Measurements from ENCODE around the gene PRDM16. TPM values are rescaled to one million over a fixed set of nuclear protein-coding genes. Genes with fewer than 3 reads are reported as not detected.

PRDM16 gene
- polyA plus RNA-seq, 3 donors = not detected

- peaks cover 11 to 24% (median 21%) of the 10 kb centered on the region in 3 donors for H3K27me3 Mint-ChIP-seq (ENCODE audit: low read depth in 3 of 3)
- H3K9me3 ChIP-seq (replicated peaks in 1 of 2; ENCODE audit: control insufficient read depth in 1 of 2, insufficient read depth in 1 of 2, low read length in 2 of 2) = no peaks in the 10 kb centered on the region
- DNase-seq = no peak
- H3K4me2 ChIP-seq (replicated peaks; ENCODE audit: extremely low read depth, low read length, poor library complexity, severe bottlenecking) = no peak overlapping the region
- no peaks in the 10 kb centered on the region for H3K79me2 ChIP-seq (ENCODE audit: insufficient read depth, low read length)
- no peaks in the 10 kb centered on the region for H3K36me3 Mint-ChIP-seq
- H3K36me3 ChIP-seq (replicated peaks in 1 of 2; ENCODE audit: control insufficient read depth in 1 of 2, insufficient read depth in 2 of 2, low read length in 2 of 2) = no peaks in the 10 kb centered on the region
- 77% methylated on average over 26 of the region's 34 CpGs for WGBS (ENCODE audit: insufficient coverage)
- H3K4me1 ChIP-seq (ENCODE audit: control insufficient read depth in 1 of 2, insufficient read depth in 2 of 2, low read length in 2 of 2) = peaks cover 39 to 41% of the 10 kb centered on the region in 2 donors
- TF ChIP-seq CTCF (IDR thresholded peaks at IDR 0.05) = no peak
- H2AFZ ChIP-seq (ENCODE audit: insufficient read depth, low read depth, low read length, poor library complexity, severe bottlenecking) = no peak overlapping the region
- H3K4me3 Mint-ChIP-seq = no peak overlapping the region
- no peak overlapping the region for H3K9ac ChIP-seq (ENCODE audit: insufficient read depth, low read length, poor library complexity, severe bottlenecking)
- H3K27ac Mint-ChIP-seq = peak overlapping the region in 2 of 7 donors; percentile 40 to 46
- peaks cover 0 to 8% of the 10 kb centered on the region in 2 donors for H3K27me3 ChIP-seq (ENCODE audit: control insufficient read depth in 2 of 2, insufficient read depth in 2 of 2, low read length in 2 of 2)
- H3K9me3 Mint-ChIP-seq = peaks cover 0 to 2% (median 0%) of the 10 kb centered on the region in 7 donors
- intact Hi-C loops (cut with micrococcal nuclease) = no loop called here
- H3K4me3 ChIP-seq (replicated peaks in 1 of 3; ENCODE audit: low read depth in 2 of 3, low read length in 3 of 3) = no peak overlapping the region
- H3K27ac ChIP-seq (ENCODE audit: low read depth in 1 of 2, low read length in 2 of 2) = no peak overlapping the region
- no peaks in the 10 kb centered on the region for H4K20me1 ChIP-seq (ENCODE audit: insufficient read depth, low read length)
- peaks cover 49% of the 10 kb centered on the region for H3K4me1 Mint-ChIP-seq
These were observed 103.7 kb downstream of the PRDM16 start for GRCh38 chr1:3172431-3173380.

GRCh38 chr1:3173381-3173980 is 104.5 kb downstream of the PRDM16 start:
- H3K27me3 ChIP-seq (ENCODE audit: control insufficient read depth in 2 of 2, insufficient read depth in 2 of 2, low read length in 2 of 2) = peaks cover 0 to 8% of the 10 kb centered on the region in 2 donors
- H3K4me2 ChIP-seq (replicated peaks; ENCODE audit: extremely low read depth, low read length, poor library complexity, severe bottlenecking) = no peak overlapping the region

More at GRCh38 chr1:3173381-3173980, 104.5 kb downstream of the PRDM16 start:
- H3K4me1 Mint-ChIP-seq = peaks cover 49% of the 10 kb centered on the region
- no peak overlapping the region for H3K27ac Mint-ChIP-seq
- Histone ChIP-seq H3K79me2 (ENCODE audit: insufficient read depth, low read length) (no peaks in the 10 kb centered on the region), H3K9me3 (replicated peaks in 1 of 2; ENCODE audit: control insufficient read depth in 1 of 2, insufficient read depth in 1 of 2, low read length in 2 of 2) (no peaks in the 10 kb centered on the region), H3K27ac (ENCODE audit: low read depth in 1 of 2, low read length in 2 of 2) (no peak overlapping the region), H4K20me1 (ENCODE audit: insufficient read depth, low read length) (no peaks in the 10 kb centered on the region), H3K4me1 (ENCODE audit: control insufficient read depth in 1 of 2, insufficient read depth in 2 of 2, low read length in 2 of 2) (peaks cover 39 to 41% of the 10 kb centered on the region in 2 donors), H3K9ac (ENCODE audit: insufficient read depth, low read length, poor library complexity, severe bottlenecking) (no peak overlapping the region), H3K4me3 (replicated peaks in 1 of 3; ENCODE audit: low read depth in 2 of 3, low read length in 3 of 3) (no peak overlapping the region), H2AFZ (ENCODE audit: insufficient read depth, low read depth, low read length, poor library complexity, severe bottlenecking) (no peak overlapping the region), H3K36me3 (replicated peaks in 1 of 2; ENCODE audit: control insufficient read depth in 1 of 2, insufficient read depth in 2 of 2, low read length in 2 of 2) (no peaks in the 10 kb centered on the region)
- H3K9me3 Mint-ChIP-seq = peaks cover 0 to 2% (median 0%) of the 10 kb centered on the region in 7 donors
- H3K36me3 Mint-ChIP-seq = no peaks in the 10 kb centered on the region
- no peak for TF ChIP-seq CTCF (IDR thresholded peaks at IDR 0.05)
- intact Hi-C loops (cut with micrococcal nuclease) = no loop called here
- DNase-seq = no peak
- WGBS (ENCODE audit: insufficient coverage) = 69% methylated on average over 26 of the region's 30 CpGs
- H3K27me3 Mint-ChIP-seq (ENCODE audit: low read depth in 3 of 3) = peaks cover 11 to 24% (median 21%) of the 10 kb centered on the region in 3 donors
- no peak overlapping the region for H3K4me3 Mint-ChIP-seq

Data from CD14-positive monocyte (primary cell).